PC-3 (cell line): Measurements from ENCODE around the gene SLC2A3. TPM values are rescaled to one million over a fixed set of nuclear protein-coding genes. Genes with fewer than 3 reads are reported as not detected.
"Not testable (repeated sequence)": the region's sequence is repeated elsewhere in the genome, so short reads cannot be mapped to it uniquely, and the experiment has no call there.

ENCODE experiments used
- ATAC-seq: fragments of 200-7000 bp; cut with Tn5 transposase; 2 replicates; pipeline ENCODE4 v1.9.1; 2020; ENCODE audit warnings: mild to moderate bottlenecking, moderate library complexity
- BruUV-seq: library from RNA; stranded (reverse); fragments of 400-500 nt; replicated peaks from 2 replicates; lab custom pipeline; 2021; lab: Mats Ljungman, UMichigan
- CTCF ChIA-PET: fragments of 300-600 bp; sonication (Branson Sonifier 250); formaldehyde crosslinking; loops from one replicate; lab custom pipeline; 2022; ENCODE audit warnings: antibody characterized with exemption; lab: Charles Lee
- POLR2A ChIA-PET: fragments of 300-600 bp; sonication (Branson Sonifier 250); formaldehyde crosslinking; loops from one replicate; lab custom pipeline; 2022; ENCODE audit warnings: antibody characterized with exemption; ENCODE audit not compliant: unreplicated experiment; lab: Charles Lee
- DNase-seq: peaks from one replicate; pipeline ENCODE4 v3.0.0-alpha.2; 2015
- H2AFZ ChIP-seq: fragments of 300-600 bp; sonication (generic); 2 replicates; pipeline ENCODE4 v1.6.0; 2016; ENCODE audit warnings: antibody characterized with exemption, low read length
- H3F3A ChIP-seq: fragments of 300-600 bp; sonication (generic); one replicate; pipeline ENCODE4 v1.6.0; 2017; ENCODE audit warnings: antibody characterized with exemption, low read length, control low read depth, mild to moderate bottlenecking; ENCODE audit not compliant: unreplicated experiment
- H3K27ac ChIP-seq: fragments of 300-600 bp; sonication (generic); 2 replicates; pipeline ENCODE4 v1.5.1; 2016; ENCODE audit warnings: mild to moderate bottlenecking, low read length
- H3K27me3 ChIP-seq: fragments of 300-600 bp; sonication (generic); 2 replicates; pipeline ENCODE4 v1.6.1; 2016; ENCODE audit warnings: low read length, mixed read lengths
- H3K36me3 ChIP-seq: fragments of 300-600 bp; sonication (generic); 2 replicates; pipeline ENCODE4 v1.6.1; 2016; ENCODE audit warnings: low read depth, mixed run types, low read length, mixed read lengths
- H3K4me1 ChIP-seq: fragments of 300-600 bp; sonication (generic); 2 replicates; pipeline ENCODE4 v1.5.1; 2016; ENCODE audit warnings: low read length; ENCODE audit not compliant: insufficient read depth
- H3K4me2 ChIP-seq: fragments of 300-600 bp; sonication (generic); 2 replicates; pipeline ENCODE4 v1.6.0; 2016; ENCODE audit warnings: low read length
- H3K4me3 ChIP-seq: fragments of 300-600 bp; sonication (generic); 2 replicates; pipeline ENCODE4 v1.5.1; 2016; ENCODE audit warnings: mild to moderate bottlenecking, low read length, mixed read lengths
- H3K79me2 ChIP-seq: fragments of 300-600 bp; sonication (generic); 2 replicates; pipeline ENCODE4 v1.6.1; 2017; ENCODE audit warnings: low read length, mixed read lengths
- H3K9ac ChIP-seq: fragments of 300-600 bp; sonication (generic); 2 replicates; pipeline ENCODE4 v1.6.0; 2016; ENCODE audit warnings: mild to moderate bottlenecking, low read length
- H3K9me2 ChIP-seq: fragments of 300-600 bp; sonication (generic); replicated peaks from 2 replicates; pipeline ENCODE4 v1.6.1; 2016; ENCODE audit warnings: mixed run types, low read length, mixed read lengths
- H3K9me3 ChIP-seq: fragments of 300-600 bp; sonication (generic); 2 replicates; pipeline ENCODE4 v1.6.1; 2016; ENCODE audit warnings: low read length, mixed read lengths
- H4K20me1 ChIP-seq: fragments of 300-600 bp; sonication (generic); 2 replicates; pipeline ENCODE4 v1.6.1; 2016; ENCODE audit warnings: low read length, mixed read lengths
- EZH2 ChIP-seq: fragments of 300-600 bp; sonication (generic); IDR thresholded peaks from one replicate; pipeline ENCODE4 v1.6.1; 2017; ENCODE audit warnings: antibody characterized with exemption, mild to moderate bottlenecking, low read length; ENCODE audit not compliant: unreplicated experiment
- EZH2phosphoT487 ChIP-seq: fragments of 300-600 bp; sonication (generic); IDR thresholded peaks from 2 replicates; pipeline ENCODE4 v1.6.1; 2018; ENCODE audit warnings: mild to moderate bottlenecking, antibody characterized with exemption, low read length, borderline replicate concordance
- intact Hi-C: fragments of 100-400 bp; cut with micrococcal nuclease; formaldehyde crosslinking; loops from 2 replicates; pipeline ENCODE4 v1.9.0; 2023
- total RNA-seq: library from RNA; depleted of rRNA; stranded (reverse); fragments of >200 nt; gene quantifications from 2 replicates; pipeline ENCODE4 v1.2.3, GENCODE V29; 2014
- TF ChIP-seq, protein P1 (sequence below): fragments of 300-600 bp; sonication (generic); conservative IDR thresholded peaks from 2 replicates; pipeline ENCODE4 v1.5.1; 2017; ENCODE audit warnings: antibody characterized with exemption, low read depth, mild to moderate bottlenecking, low read length

Gene SLC2A3
- total RNA-seq, 1 experiment from 2014 or later, result not detected

DNA sequence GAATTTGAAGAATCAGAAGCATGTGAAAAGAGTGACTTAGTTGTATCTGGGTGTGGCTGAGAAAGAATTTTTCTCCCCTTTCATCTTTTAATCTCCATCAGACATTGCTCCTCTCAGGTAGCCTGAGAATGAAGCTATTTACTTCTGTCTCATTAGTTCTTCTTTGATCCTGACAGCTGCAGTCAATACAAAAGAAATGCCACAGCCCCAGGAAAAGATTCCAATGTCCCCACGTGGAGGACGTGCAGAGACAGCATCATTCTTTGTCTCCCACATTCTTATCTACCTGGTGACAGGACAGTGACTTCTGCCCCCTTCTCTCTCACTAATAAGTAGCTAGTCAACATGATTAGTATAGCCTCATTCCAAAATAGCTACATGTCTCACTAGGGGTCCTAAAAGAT is 46.3 kb upstream of the SLC2A3 start:
- POLR2A ChIA-PET, ATAC-seq, H3F3A ChIP-seq, CTCF ChIA-PET, H3K4me3 ChIP-seq, H4K20me1 ChIP-seq, DNase-seq, H3K79me2 ChIP-seq, H3K4me2 ChIP-seq, H3K9me3 ChIP-seq, BruUV-seq, H3K9me2 ChIP-seq, H2AFZ ChIP-seq, H3K36me3 ChIP-seq, H3K27me3 ChIP-seq, H3K27ac ChIP-seq, intact Hi-C loops, H3K4me1 ChIP-seq, H3K9ac ChIP-seq: not testable (repeated sequence)

DNA sequence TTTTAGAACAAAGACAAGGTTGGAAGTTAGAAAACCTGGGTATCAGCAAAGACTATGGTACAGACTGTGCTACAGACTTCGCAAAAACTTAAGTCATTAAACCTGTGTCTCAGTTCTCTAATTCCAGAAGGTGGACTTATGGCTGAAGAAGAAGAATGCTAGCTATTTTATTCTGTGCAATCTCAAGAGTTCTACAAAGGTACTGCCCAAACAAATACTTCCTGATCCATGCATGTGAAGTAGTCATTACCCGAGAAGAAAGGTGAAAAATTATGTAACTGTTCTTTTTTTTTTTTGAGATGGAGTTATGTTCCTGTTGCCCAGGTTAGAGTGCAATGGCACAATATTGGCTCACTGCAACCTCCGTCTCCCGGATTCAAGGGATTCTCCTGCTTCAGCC is 45.5 kb upstream of the SLC2A3 start:
- Histone ChIP-seq H3K4me3 (no peak overlapping the region), H3K4me2 (no peak overlapping the region), H3K36me3 (no peaks in the 10 kb centered on the region), H3K79me2 (no peaks in the 10 kb centered on the region), H3K9me2 (no peaks in the 10 kb centered on the region), H3K9ac (no peak overlapping the region), H3K4me1 (no peaks in the 10 kb centered on the region), H2AFZ (no peak overlapping the region), H3K27ac (no peak overlapping the region), H4K20me1 (no peaks in the 10 kb centered on the region), H3K9me3 (no peaks in the 10 kb centered on the region), H3F3A (no peaks in the 10 kb centered on the region), H3K27me3 (no peaks in the 10 kb centered on the region)
- CTCF ChIA-PET, result no interaction called here
- intact Hi-C loops, result no loop called here
- BruUV-seq, result no TSS peak
- TF ChIP-seq EZH2 (no peak), EZH2phosphoT487 (no peak)
- TF ChIP-seq, protein P1, sequence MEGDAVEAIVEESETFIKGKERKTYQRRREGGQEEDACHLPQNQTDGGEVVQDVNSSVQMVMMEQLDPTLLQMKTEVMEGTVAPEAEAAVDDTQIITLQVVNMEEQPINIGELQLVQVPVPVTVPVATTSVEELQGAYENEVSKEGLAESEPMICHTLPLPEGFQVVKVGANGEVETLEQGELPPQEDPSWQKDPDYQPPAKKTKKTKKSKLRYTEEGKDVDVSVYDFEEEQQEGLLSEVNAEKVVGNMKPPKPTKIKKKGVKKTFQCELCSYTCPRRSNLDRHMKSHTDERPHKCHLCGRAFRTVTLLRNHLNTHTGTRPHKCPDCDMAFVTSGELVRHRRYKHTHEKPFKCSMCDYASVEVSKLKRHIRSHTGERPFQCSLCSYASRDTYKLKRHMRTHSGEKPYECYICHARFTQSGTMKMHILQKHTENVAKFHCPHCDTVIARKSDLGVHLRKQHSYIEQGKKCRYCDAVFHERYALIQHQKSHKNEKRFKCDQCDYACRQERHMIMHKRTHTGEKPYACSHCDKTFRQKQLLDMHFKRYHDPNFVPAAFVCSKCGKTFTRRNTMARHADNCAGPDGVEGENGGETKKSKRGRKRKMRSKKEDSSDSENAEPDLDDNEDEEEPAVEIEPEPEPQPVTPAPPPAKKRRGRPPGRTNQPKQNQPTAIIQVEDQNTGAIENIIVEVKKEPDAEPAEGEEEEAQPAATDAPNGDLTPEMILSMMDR, result no peak
- no peak for ATAC-seq
- DNase-seq, result no peak
- POLR2A ChIA-PET, result no interaction called here

DNA sequence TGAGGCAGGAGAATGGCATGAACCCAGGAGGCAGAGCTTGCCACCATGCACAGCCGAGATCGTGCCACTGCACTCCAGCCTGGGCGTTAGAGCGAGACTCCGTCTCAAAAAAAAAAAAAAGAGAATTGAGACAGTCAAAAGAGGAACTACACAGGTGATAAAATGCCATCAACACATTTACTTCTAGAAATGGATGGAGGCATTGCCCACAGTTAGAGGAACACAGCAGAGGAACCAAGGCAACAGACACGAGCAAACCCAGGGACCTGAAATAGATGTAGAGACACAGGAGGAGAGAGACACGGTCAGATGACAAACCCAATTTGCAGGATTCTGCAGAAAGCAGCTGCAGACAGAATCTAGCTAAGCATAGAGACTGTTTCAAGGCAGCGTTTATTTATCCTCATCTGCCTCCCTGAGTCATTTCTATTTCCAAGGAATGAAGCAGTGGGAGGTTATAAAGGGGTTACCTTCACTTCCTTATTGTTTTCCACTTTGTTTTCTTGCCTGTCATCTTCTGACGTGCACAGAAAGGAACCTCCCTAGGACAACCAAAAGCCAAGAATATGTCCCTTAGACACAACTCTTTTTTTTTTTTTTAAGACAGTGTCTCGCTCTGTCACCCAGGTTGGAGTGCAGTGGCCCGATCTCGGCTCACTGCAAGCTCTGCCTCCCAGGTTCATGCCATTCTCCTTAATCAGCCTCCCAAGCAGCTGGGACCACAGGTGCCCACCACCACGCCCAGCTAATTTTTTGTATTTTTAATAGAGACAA is 41.6 kb upstream of the SLC2A3 start:
- CTCF ChIA-PET, DNase-seq, H3K4me3 ChIP-seq, H3K36me3 ChIP-seq, POLR2A ChIA-PET, intact Hi-C loops, H3K9me3 ChIP-seq, H2AFZ ChIP-seq, H3K4me2 ChIP-seq, H3K9me2 ChIP-seq, H3K4me1 ChIP-seq, H3K27ac ChIP-seq, H3K9ac ChIP-seq, ATAC-seq, H3K27me3 ChIP-seq, H3F3A ChIP-seq, BruUV-seq, H4K20me1 ChIP-seq, H3K79me2 ChIP-seq: not testable (repeated sequence)

DNA sequence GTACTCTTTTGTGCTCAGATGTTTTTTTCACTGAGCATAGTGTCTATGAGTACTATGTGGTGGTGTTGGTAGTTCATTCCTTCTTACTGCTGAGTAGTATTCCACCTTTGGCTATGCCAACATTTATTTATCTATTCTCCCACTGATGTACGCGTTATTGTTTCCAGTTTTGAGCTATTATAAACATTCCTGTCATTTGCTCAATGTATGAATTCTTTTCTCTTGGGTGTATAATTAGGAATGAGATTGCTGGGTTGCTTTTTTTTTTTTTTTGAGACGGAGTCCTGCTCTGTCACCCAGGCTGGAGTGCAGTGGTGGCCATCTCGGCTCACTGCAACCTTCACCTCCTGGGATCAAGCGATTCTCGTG is 37.5 kb upstream of the SLC2A3 start:
- Histone ChIP-seq H3K79me2 (no peaks in the 10 kb centered on the region), H3K27me3 (no peaks in the 10 kb centered on the region), H3K4me1 (0 out of 2 replicates have a peak, but pooled peaks cover 3% of the 10 kb centered on the region), H4K20me1 (no peaks in the 10 kb centered on the region), H3K36me3 (no peaks in the 10 kb centered on the region), H3K4me3 (no peak overlapping the region), H3K9me3 (no peaks in the 10 kb centered on the region), H3K9ac (no peak overlapping the region), H3K27ac (no peak overlapping the region), H3K4me2 (no peak overlapping the region), H3K9me2 (no peaks in the 10 kb centered on the region), H2AFZ (no peak overlapping the region), H3F3A (no peaks in the 10 kb centered on the region)
- TF ChIP-seq EZH2 (no peak), EZH2phosphoT487 (no peak)
- TF ChIP-seq, protein P1, result no peak
- no peak for ATAC-seq
- BruUV-seq, result no TSS peak
- ChIA-PET POLR2A (no interaction called here), CTCF (no interaction called here)
- intact Hi-C loops, result no loop called here
- no peak for DNase-seq
